Smooth muscle cell (in vitro differentiated cells): ENCODE measurements around the gene TUBA1C. TPM values are rescaled to one million over a fixed set of nuclear protein-coding genes. Genes with fewer than 3 reads are reported as not detected.

Source experiments
- DNase-seq: peaks from one replicate; lab custom pipeline; 2025; ENCODE audit not compliant: unreplicated experiment; lab: John Stamatoyannopoulos, UW
- H2AFZ ChIP-seq: fragments of 200-600 bp; sonication (generic); 2 replicates; pipeline ENCODE4 v1.6.0; 2016; ENCODE audit warnings: antibody characterized with exemption, low read depth, mild to moderate bottlenecking
- H3F3A ChIP-seq: fragments of 200-600 bp; sonication (generic); 2 replicates; pipeline ENCODE4 v1.6.0; 2017; ENCODE audit warnings: antibody characterized with exemption, low read depth
- H3K27ac ChIP-seq: fragments of 200-600 bp; sonication (generic); 2 replicates; pipeline ENCODE4 v1.5.1; 2016; ENCODE audit warnings: low read depth, mild to moderate bottlenecking
- H3K27me3 ChIP-seq: fragments of 200-600 bp; sonication (generic); 2 replicates; pipeline ENCODE4 v1.6.1; 2016; ENCODE audit warnings: low read depth, mild to moderate bottlenecking
- H3K36me3 ChIP-seq: fragments of 200-600 bp; sonication (generic); 2 replicates; pipeline ENCODE4 v1.5.1; 2016; ENCODE audit warnings: low read depth
- H3K4me1 ChIP-seq: fragments of 200-600 bp; sonication (generic); 2 replicates; pipeline ENCODE4 v1.5.1; 2016; ENCODE audit warnings: low read depth
- H3K4me2 ChIP-seq: fragments of 200-600 bp; sonication (generic); 2 replicates; pipeline ENCODE4 v1.6.0; 2016; ENCODE audit warnings: mild to moderate bottlenecking
- H3K4me3 ChIP-seq: fragments of 200-600 bp; sonication (generic); 2 replicates; pipeline ENCODE4 v1.5.1; 2016; ENCODE audit warnings: mild to moderate bottlenecking
- H3K79me2 ChIP-seq: fragments of 200-600 bp; sonication (generic); 2 replicates; pipeline ENCODE4 v1.6.0; 2016; ENCODE audit warnings: low read depth, mild to moderate bottlenecking
- H3K9ac ChIP-seq: fragments of 200-600 bp; sonication (generic); 2 replicates; pipeline ENCODE4 v1.6.0; 2016; ENCODE audit warnings: low read depth
- H3K9me3 ChIP-seq: fragments of 200-600 bp; sonication (generic); replicated peaks from 2 replicates; pipeline ENCODE4 v1.5.1; 2016; ENCODE audit warnings: low read depth
- H4K20me1 ChIP-seq: fragments of 200-600 bp; sonication (generic); 2 replicates; pipeline ENCODE4 v1.6.0; 2016; ENCODE audit warnings: low read depth
- WGBS: methylation state at CpG from one replicate; pipeline ENCODE4 v1.1.7; 2016; ENCODE audit warnings: low lambda C conversion rate; 5-methylcytosine and 5-hydroxymethylcytosine counted together
- polyA plus RNA-seq: library from polyadenylated mRNA; unstranded; fragments of >200 nt; fragmentation: Nextera tagmentation; extraction: Ambion mirVana; gene quantifications from 2 replicates; pipeline ENCODE4 v1.2.1, GENCODE V29; 2016
- total RNA-seq: library from RNA; depleted of rRNA; stranded (reverse); fragments of >200 nt; gene quantifications from 2 replicates; pipeline ENCODE4 v1.2.3, GENCODE V29; 2014
- TF ChIP-seq, protein P1 (sequence below): fragments of 200-600 bp; sonication (generic); IDR thresholded peaks from 2 replicates; pipeline ENCODE4 v1.5.1; 2017; ENCODE audit warnings: borderline replicate concordance, mild to moderate bottlenecking, antibody characterized with exemption; ENCODE audit not compliant: insufficient read depth, poor library complexity, severe bottlenecking

Gene TUBA1C
- total and polyA plus RNA-seq, 2 experiments from 2014 or later = 284 to 586 TPM

DNA sequence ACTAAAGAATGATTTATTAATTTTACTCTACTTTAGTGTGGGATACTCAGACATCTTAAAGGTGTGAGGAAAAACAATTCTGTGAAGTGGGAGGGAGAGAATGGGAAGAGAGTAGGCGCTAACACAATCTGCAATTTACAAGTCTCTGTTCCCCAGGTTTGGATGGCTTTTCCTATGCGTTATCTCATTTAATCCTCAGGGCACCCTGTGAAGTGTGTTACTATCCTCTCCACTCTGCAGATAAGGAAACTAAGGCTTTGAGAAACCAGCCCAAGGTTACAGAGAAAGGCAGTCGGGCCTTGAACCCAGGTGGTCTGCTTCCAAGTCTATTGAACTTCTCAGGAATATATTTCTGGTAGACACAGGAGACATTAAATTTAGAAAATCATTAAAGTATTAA, 36.2 kb upstream of the TUBA1C start:
- Histone ChIP-seq H4K20me1 (no peaks in the 10 kb centered on the region), H3K79me2 (no peaks in the 10 kb centered on the region), H3K4me1 (peaks cover 16% of the 10 kb centered on the region), H3K27me3 (no peaks in the 10 kb centered on the region), H3K9me3 (no peaks in the 10 kb centered on the region), H3K9ac (no peak overlapping the region), H3F3A (no peaks in the 10 kb centered on the region), H3K4me3 (no peak overlapping the region), H3K36me3 (no peaks in the 10 kb centered on the region), H3K27ac (no peak overlapping the region), H2AFZ (no peak overlapping the region), H3K4me2 (no peak overlapping the region)
- WGBS = 75% methylated on average over 3 of the region's 3 CpGs
- TF ChIP-seq, protein P1, sequence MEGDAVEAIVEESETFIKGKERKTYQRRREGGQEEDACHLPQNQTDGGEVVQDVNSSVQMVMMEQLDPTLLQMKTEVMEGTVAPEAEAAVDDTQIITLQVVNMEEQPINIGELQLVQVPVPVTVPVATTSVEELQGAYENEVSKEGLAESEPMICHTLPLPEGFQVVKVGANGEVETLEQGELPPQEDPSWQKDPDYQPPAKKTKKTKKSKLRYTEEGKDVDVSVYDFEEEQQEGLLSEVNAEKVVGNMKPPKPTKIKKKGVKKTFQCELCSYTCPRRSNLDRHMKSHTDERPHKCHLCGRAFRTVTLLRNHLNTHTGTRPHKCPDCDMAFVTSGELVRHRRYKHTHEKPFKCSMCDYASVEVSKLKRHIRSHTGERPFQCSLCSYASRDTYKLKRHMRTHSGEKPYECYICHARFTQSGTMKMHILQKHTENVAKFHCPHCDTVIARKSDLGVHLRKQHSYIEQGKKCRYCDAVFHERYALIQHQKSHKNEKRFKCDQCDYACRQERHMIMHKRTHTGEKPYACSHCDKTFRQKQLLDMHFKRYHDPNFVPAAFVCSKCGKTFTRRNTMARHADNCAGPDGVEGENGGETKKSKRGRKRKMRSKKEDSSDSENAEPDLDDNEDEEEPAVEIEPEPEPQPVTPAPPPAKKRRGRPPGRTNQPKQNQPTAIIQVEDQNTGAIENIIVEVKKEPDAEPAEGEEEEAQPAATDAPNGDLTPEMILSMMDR = no peak
- no peak for DNase-seq

DNA sequence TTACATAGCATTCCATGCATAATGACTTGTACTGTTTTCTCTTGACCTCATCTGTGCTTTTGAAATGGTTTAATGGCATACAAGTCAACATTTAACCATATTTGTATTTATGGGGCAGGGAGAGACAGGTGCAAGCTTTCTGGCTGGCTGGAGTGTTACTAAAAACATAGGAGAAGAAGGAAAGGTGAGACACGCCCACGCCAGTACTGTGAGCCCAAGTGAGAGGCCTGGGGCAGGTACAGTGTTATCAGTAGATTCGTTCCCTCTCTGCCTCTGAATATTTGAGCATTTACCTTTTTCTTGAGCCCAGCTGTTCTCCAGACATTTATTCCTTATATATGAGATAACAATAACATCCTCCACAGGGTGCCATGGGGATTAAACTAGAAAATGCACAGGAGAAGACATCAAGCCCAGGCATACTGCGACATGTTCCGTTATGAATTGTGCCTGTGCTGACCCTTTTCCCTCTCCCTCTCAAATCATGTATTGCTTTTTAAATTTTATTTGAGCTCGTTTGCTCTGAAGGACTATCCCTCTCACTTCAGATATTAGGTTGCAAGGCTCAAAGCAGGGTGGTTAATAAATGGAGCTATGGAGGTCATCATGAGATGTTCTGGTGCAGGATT, 34.6 kb upstream of the TUBA1C start:
- Histone ChIP-seq H3K4me2 (no peak overlapping the region), H3K27me3 (no peaks in the 10 kb centered on the region), H4K20me1 (no peaks in the 10 kb centered on the region), H3K4me3 (no peak overlapping the region), H3F3A (no peaks in the 10 kb centered on the region), H2AFZ (no peak overlapping the region), H3K27ac (no peak overlapping the region), H3K36me3 (no peaks in the 10 kb centered on the region), H3K9ac (no peak overlapping the region), H3K9me3 (no peaks in the 10 kb centered on the region), H3K4me1 (peaks cover 21% of the 10 kb centered on the region), H3K79me2 (no peaks in the 10 kb centered on the region)
- 88% methylated on average over 6 of the region's 6 CpGs for WGBS
- no peak for DNase-seq
- TF ChIP-seq, protein P1 = no peak

DNA sequence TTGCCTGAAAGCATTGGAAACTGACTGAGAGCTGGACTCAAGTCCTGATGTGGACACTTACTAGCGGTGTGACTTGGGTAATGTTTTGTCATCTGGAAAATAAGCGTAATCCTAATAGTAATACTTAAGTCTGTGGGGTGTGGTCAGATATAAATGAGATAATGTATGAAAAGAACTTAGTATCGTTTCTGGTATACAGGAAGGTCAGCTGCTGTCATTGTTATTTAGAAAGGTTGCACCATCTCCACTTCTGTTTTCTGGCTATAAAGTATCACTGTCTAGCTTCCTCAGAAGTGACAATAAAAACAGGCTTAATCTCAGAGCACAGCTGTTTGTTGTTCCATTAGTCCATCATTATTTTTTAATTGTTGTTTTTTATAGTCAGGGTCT, 34.1 kb upstream of the TUBA1C start:
- no peaks in the 10 kb centered on the region for H3K27me3 ChIP-seq
- H3K4me2 ChIP-seq = no peak overlapping the region
- peaks cover 21% of the 10 kb centered on the region for H3K4me1 ChIP-seq
- DNase-seq = no peak
- H3K4me3 ChIP-seq = no peak overlapping the region
- 90% methylated on average over 3 of the region's 3 CpGs for WGBS
- no peaks in the 10 kb centered on the region for H3K9me3 ChIP-seq
- no peak overlapping the region for H3K9ac ChIP-seq
- H3K36me3 ChIP-seq = no peaks in the 10 kb centered on the region
- H4K20me1 ChIP-seq = no peaks in the 10 kb centered on the region
- H2AFZ ChIP-seq = no peak overlapping the region
- H3F3A ChIP-seq = no peaks in the 10 kb centered on the region
- TF ChIP-seq, protein P1 = no peak
- no peaks in the 10 kb centered on the region for H3K79me2 ChIP-seq
- no peak overlapping the region for H3K27ac ChIP-seq
